A549 (cell line): ENCODE measurements around the gene STRADA. TPM values are rescaled to one million over a fixed set of nuclear protein-coding genes. Genes with fewer than 3 reads are reported as not detected.

Source experiments
- ATAC-seq, 2 experiments: fragments of 200-7000 bp in 1 of 2; fragments of >200 bp in 1 of 2; cut with Nextera tagmentation in 1 of 2; cut with Tn5 transposase in 1 of 2; 3 replicates each; pipeline versions ENCODE4 v1.8.0 to v1.9.1; 2018 to 2020; ENCODE audit warnings: mild to moderate bottlenecking in 1 of 2, moderate library complexity in 1 of 2
- CTCF ChIA-PET: fragments of 300-600 bp; sonication (Branson Sonifier 250); formaldehyde crosslinking; extraction: SDS; loops from one replicate; lab custom pipeline; 2021; ENCODE audit warnings: antibody characterized with exemption, inconsistent platforms; lab: Yijun Ruan, JAX
- POLR2A ChIA-PET: fragments of 350-600 bp; formaldehyde crosslinking; extraction: SDS; loops from one replicate; lab custom pipeline; 2021; ENCODE audit warnings: antibody characterized with exemption, inconsistent platforms; lab: Yijun Ruan, JAX
- DNase-seq, 2 experiments: peaks; one replicate each; pipeline versions ENCODE4 v3.0.0 to v3.0.0-alpha.2; 2011 to 2016; ENCODE audit warnings: low read depth in 1 of 2, low spot score in 1 of 2
- FAIRE-seq: peaks from 2 replicates; lab custom pipeline; 2011; peaks lifted over from hg19 to GRCh38; lab: Jason Lieb, UNC
- H3K27ac ChIP-seq, 2 experiments: fragments of >200 bp; sonication (Bioruptor Twin); formaldehyde crosslinking; 3 replicates each; pipeline ENCODE4 v1.5.1; 2016 to 2017
- H3K4me1 ChIP-seq: fragments of >200 bp; sonication (Bioruptor Twin); formaldehyde crosslinking; 3 replicates; pipeline ENCODE4 v1.6.1; 2016
- H3K4me2 ChIP-seq: fragments of >200 bp; sonication (Bioruptor Twin); formaldehyde crosslinking; 3 replicates; pipeline ENCODE4 v1.6.1; 2016
- H3K4me3 ChIP-seq: fragments of >200 bp; sonication (Bioruptor Twin); formaldehyde crosslinking; 3 replicates; pipeline ENCODE4 v1.5.1; 2016
- H3K9me3 ChIP-seq: fragments of >200 bp; sonication (Bioruptor Twin); formaldehyde crosslinking; 3 replicates; pipeline ENCODE4 v1.6.1; 2016
- BCL3 ChIP-seq: fragments of >200 bp; sonication (Bioruptor Twin); formaldehyde crosslinking; IDR thresholded peaks from 3 replicates; pipeline ENCODE4 v1.6.1; 2016
- BHLHE40 ChIP-seq: IDR thresholded peaks from 2 replicates; pipeline ENCODE4 v1.6.1; 2012; ENCODE audit warnings: low read depth, low read length, inconsistent platforms
- EHF ChIP-seq: fragments of 250-450 bp; sonication (Bioruptor Pico); IDR thresholded peaks from 2 replicates; pipeline ENCODE4 v1.5.0; 2020; ENCODE audit warnings: mild to moderate bottlenecking
- FOSB ChIP-seq: fragments of 250-450 bp; sonication (Bioruptor Pico); IDR thresholded peaks from 2 replicates; pipeline ENCODE4 v1.5.0; 2020; ENCODE audit warnings: mild to moderate bottlenecking, moderate library complexity
- FOXS1 ChIP-seq: fragments of 250-450 bp; sonication (Bioruptor Pico); IDR thresholded peaks from 2 replicates; pipeline ENCODE4 v1.5.0; 2020; ENCODE audit warnings: mild to moderate bottlenecking, moderate library complexity
- GATA3 ChIP-seq: IDR thresholded peaks from 2 replicates; pipeline ENCODE4 v1.6.1; 2012; ENCODE audit warnings: borderline replicate concordance
- HOXB13 ChIP-seq: fragments of 250-450 bp; sonication (Bioruptor Pico); IDR thresholded peaks from 2 replicates; pipeline ENCODE4 v1.5.0; 2020; ENCODE audit warnings: low read depth, mild to moderate bottlenecking, moderate library complexity
- KDM1A ChIP-seq: fragments of 200-600 bp; sonication (generic); IDR thresholded peaks from 2 replicates; pipeline ENCODE4 v1.6.1; 2016; ENCODE audit warnings: low read depth, mild to moderate bottlenecking
- MAFK ChIP-seq: fragments of 450-650 bp; IDR thresholded peaks from 2 replicates; pipeline ENCODE4 v1.6.1; 2014; ENCODE audit not compliant: partially characterized antibody
- MAZ ChIP-seq: fragments of 150-350 bp; IDR thresholded peaks from 2 replicates; pipeline ENCODE4 v1.6.1; 2014; ENCODE audit warnings: antibody characterized with exemption, low read depth, low read length, borderline replicate concordance
- MYC ChIP-seq: IDR thresholded peaks from 2 replicates; pipeline ENCODE4 v1.6.1; 2012; ENCODE audit warnings: mild to moderate bottlenecking, inconsistent platforms, low read length, improper control_type of control experiment, borderline replicate concordance
- NFE2L2 ChIP-seq: fragments of 150-350 bp; conservative IDR thresholded peaks from 2 replicates; pipeline ENCODE4 v1.6.1; 2014; ENCODE audit warnings: low read length
- PBX3 ChIP-seq: IDR thresholded peaks from 2 replicates; pipeline ENCODE4 v1.6.1; 2012
- RAD21 ChIP-seq, 2 experiments: fragments of >200 bp in 1 of 2; sonication (Bioruptor Twin) in 1 of 2; formaldehyde crosslinking in 1 of 2; IDR thresholded peaks in 1 of 2; conservative IDR thresholded peaks in 1 of 2; 2 replicates in 1 of 2; 3 replicates in 1 of 2; pipeline ENCODE4 v1.6.1; 2012 to 2018; ENCODE audit warnings: inconsistent platforms in 1 of 2
- REST ChIP-seq: fragments of 200-600 bp; sonication (generic); IDR thresholded peaks from 2 replicates; pipeline ENCODE4 v1.6.1; 2016; ENCODE audit warnings: antibody characterized with exemption, mild to moderate bottlenecking, moderate library complexity
- RNF2 ChIP-seq: fragments of 200-600 bp; sonication (generic); IDR thresholded peaks from 2 replicates; pipeline ENCODE4 v1.6.1; 2016; ENCODE audit warnings: low read depth, mild to moderate bottlenecking, antibody characterized with exemption, moderate library complexity, borderline replicate concordance
- TFCP2L1 ChIP-seq: fragments of 250-450 bp; sonication (Bioruptor Pico); IDR thresholded peaks from 2 replicates; pipeline ENCODE4 v1.5.0; 2021; ENCODE audit warnings: mild to moderate bottlenecking
- USF2 ChIP-seq: fragments of 450-650 bp; IDR thresholded peaks from 2 replicates; pipeline ENCODE4 v1.6.1; 2014; ENCODE audit warnings: antibody characterized with exemption
- WGBS: methylation state at CpG from one replicate; pipeline ENCODE4 v1.1.6; 2017; ENCODE audit errors: missing lambda C conversion rate; 5-methylcytosine and 5-hydroxymethylcytosine counted together
- polyA plus RNA-seq, 4 experiments: library from polyadenylated mRNA; depleted of rRNA in 3 of 4; stranded (reverse); fragments of >200 nt; fragmentation: RNase III in 1 of 4; extraction: RNeasy Plus Mini Kit Qiagen cat#74134 plus additional on column Dnase treatment in 1 of 4; gene quantifications; 2 replicates in 3 of 4; 3 replicates in 1 of 4; pipeline ENCODE4 v1.2.3, GENCODE V29; 2011 to 2017

The STRADA gene
- polyA plus RNA-seq, 2 of the 4 experiments (the other 2 are of a cell fraction) = 30.3 to 33.0 TPM

- Histone ChIP-seq H3K4me3 (no peak overlapping the region), H3K4me2 (no peak overlapping the region), H3K27ac (no peak overlapping the region), H3K4me1 (peaks cover 9% of the 10 kb centered on the region; the same call in 2 of the 3 replicates), H3K9me3 (no peaks in the 10 kb centered on the region)
- POLR2A ChIA-PET = no interaction called here
- CTCF ChIA-PET = interaction anchor here (0.9 to 15.8 kb wide), 9 partner anchors 9 to 158 kb away, joined by 3 to 116 read pairs (median 3); no protein-coding TSS in a partner anchor
- FAIRE-seq (no peak), DNase-seq (no peak), ATAC-seq (no peak)
- WGBS = 75% methylated on average over 3 of the region's 3 CpGs
- TF ChIP-seq MYC (no peak), RAD21 (conservative IDR thresholded peaks at IDR 0.05 in 1 of 2, IDR thresholded peaks at IDR 0.05 in 1 of 2) (no peak), EHF (CRISPR knock-in tag) (no peak)
- TF ChIP-seq, all 56 proteins: peak for 0
Measured at GRCh38 chr17:63676584-63676983, 65.0 kb downstream of the STRADA start.

GRCh38 chr17:63675607-63676546 is 65.7 kb downstream of the STRADA start:
- ChIA-PET CTCF (interaction anchor here (0.9 to 15.8 kb wide), 11 partner anchors 10 to 250 kb away, joined by 3 to 116 read pairs (median 3); no protein-coding TSS in a partner anchor), POLR2A (no interaction called here)
- no peak overlapping the region for H3K27ac ChIP-seq
- TF ChIP-seq GATA3 (peak; percentile 77), BCL3 (no peak), KDM1A (no peak), PBX3 (no peak), TFCP2L1 (CRISPR knock-in tag) (no peak)
- no peak overlapping the region for H3K4me2 ChIP-seq
- H3K9me3 ChIP-seq = no peaks in the 10 kb centered on the region
- peaks cover 9% of the 10 kb centered on the region; the same call in 2 of the 3 replicates for H3K4me1 ChIP-seq
- WGBS = 67% methylated on average over 6 of the region's 6 CpGs
- FAIRE-seq = no peak
- peak; percentile 47 to 67; a peak in 4 of 6 replicates for ATAC-seq
- H3K4me3 ChIP-seq = no peak overlapping the region
- peak in 1 of 2 experiments; percentile 40 for DNase-seq

- Histone ChIP-seq H3K4me2 (no peak overlapping the region), H3K27ac (no peak overlapping the region), H3K4me1 (peaks cover 9% of the 10 kb centered on the region; the same call in 2 of the 3 replicates), H3K9me3 (no peaks in the 10 kb centered on the region), H3K4me3 (no peak overlapping the region)
- FAIRE-seq (no peak), DNase-seq (no peak), ATAC-seq (no peak)
- POLR2A ChIA-PET = no interaction called here
- TF ChIP-seq HOXB13 (no peak), FOSB (CRISPR knock-in tag) (no peak), EHF (CRISPR knock-in tag) (no peak), MAZ (no peak)
- CTCF ChIA-PET = interaction anchor here (1.0 to 15.8 kb wide), 7 partner anchors 8 to 250 kb away, joined by 3 to 116 read pairs (median 6); no protein-coding TSS in a partner anchor
- 90% methylated on average over 4 of the region's 4 CpGs for WGBS
Measured at GRCh38 chr17:63675231-63675606, 66.4 kb downstream of the STRADA start.

- DNase-seq = no peak
- H3K27ac ChIP-seq = no peak overlapping the region
- no peak for ATAC-seq
- H3K4me1 ChIP-seq = peaks cover 9% of the 10 kb centered on the region; the same call in 2 of the 3 replicates
- ChIA-PET CTCF (interaction anchor here (15.8 kb wide), 1 partner anchor 23 kb away, joined by 116 read pairs; no protein-coding TSS in a partner anchor), POLR2A (no interaction called here)
- no peak overlapping the region for H3K4me3 ChIP-seq
- WGBS = 94% methylated on average over 2 of the region's 2 CpGs
- no peak overlapping the region for H3K4me2 ChIP-seq
- H3K9me3 ChIP-seq = no peaks in the 10 kb centered on the region
- no peak for FAIRE-seq
- TF ChIP-seq FOXS1 = no peak
- TF ChIP-seq MAFK = no peak
- TF ChIP-seq FOSB (CRISPR knock-in tag) = no peak
- no peak for TF ChIP-seq RNF2
- TF ChIP-seq USF2 = no peak
- no peak for TF ChIP-seq TFCP2L1 (CRISPR knock-in tag)
- no peak for TF ChIP-seq REST
- TF ChIP-seq NFE2L2 = no peak
- no peak for TF ChIP-seq BHLHE40
- TF ChIP-seq EHF (CRISPR knock-in tag) = no peak
Measured at GRCh38 chr17:63672856-63673255, 68.7 kb downstream of the STRADA start.
